HG02571 (cell line): ENCODE results near the gene SPTA1.

Source experiments
- ATAC-seq: cut with Tn5 transposase; IDR thresholded peaks from one replicate; pipeline ENCODE4 v1.9.1; 2021; ENCODE audit warnings: mild to moderate bottlenecking, moderate library complexity; ENCODE audit not compliant: unreplicated experiment

SPTA1 gene

GRCh38 chr1:158687037-158687436, 522 bp upstream of the SPTA1 start:
- no peak for ATAC-seq

- ATAC-seq = no peak
Observed at GRCh38 chr1:158685085-158685484, 1.4 kb downstream of the SPTA1 start.

DNA sequence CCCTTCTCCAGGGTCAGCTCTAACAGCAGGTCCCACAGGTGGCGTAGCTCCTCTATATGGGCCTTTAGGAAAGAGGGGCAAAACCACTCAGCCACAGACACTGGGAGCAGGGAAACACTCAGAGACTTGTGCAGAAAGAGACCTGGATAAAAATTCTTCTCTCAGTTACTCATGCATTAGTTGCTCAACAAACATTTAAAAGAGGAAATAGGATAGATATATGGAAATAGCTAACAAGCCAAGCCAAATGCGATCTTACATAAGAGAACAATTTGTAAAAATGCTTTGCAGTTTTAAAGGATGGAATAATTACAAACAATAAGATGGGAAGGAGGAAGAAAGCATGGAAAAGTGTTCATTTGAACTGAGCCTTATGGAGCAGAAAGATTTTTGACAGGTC, 4.9 kb downstream of the SPTA1 start:
- no peak for ATAC-seq

DNA sequence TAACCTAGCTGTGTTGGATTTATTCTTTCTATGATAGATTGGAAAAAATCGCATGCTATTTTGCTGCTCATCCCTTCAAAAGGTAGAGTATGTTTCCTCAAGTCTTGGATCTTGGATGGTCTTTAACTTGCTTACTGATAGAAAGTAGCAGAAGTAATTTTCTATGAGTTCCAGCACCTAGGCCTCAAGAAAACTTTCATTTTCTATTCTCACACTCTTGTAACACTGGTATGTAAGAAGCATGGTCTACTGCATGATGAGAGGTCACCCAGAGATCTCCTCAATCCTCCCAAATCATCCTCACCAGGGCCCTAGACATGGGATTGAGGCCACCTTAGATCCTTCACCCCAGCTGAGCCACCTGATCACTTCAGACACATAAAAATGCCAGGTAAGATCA, 7.2 kb downstream of the SPTA1 start:
- no peak for ATAC-seq

DNA sequence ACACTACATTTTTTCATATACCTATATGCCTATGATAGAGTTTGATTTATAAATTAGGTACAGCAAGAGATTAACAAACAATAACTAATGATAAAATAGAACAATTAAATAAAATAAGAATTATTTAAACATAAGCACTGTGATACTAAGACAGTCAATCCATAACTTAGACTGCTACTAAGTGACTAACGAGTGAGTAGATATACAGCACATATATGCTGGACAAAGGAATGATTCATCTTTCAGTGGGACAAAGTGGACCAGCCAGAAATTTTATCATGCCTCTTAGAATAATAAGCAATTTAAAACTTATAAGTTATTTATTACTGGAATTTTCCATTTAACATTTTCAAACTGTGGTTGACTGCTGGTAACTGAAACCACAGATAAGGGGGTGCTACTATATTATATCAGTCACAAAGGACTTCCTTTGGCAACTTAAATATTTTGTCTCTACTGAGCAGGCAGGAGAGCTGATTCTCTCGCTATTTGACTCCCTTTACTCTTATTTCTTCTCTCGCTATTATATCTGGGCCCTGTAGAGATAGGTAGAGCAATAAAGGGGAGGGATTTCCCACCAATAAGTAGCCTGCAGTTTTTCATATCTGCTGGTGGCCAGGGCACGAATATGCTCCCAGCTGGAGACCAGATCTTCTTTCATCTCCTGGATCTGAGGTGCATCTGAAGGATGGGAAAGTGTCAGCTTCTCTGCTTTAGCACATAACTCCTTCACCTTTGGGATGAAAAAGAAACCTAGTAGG, 10.8 kb downstream of the SPTA1 start:
- ATAC-seq = no peak

DNA sequence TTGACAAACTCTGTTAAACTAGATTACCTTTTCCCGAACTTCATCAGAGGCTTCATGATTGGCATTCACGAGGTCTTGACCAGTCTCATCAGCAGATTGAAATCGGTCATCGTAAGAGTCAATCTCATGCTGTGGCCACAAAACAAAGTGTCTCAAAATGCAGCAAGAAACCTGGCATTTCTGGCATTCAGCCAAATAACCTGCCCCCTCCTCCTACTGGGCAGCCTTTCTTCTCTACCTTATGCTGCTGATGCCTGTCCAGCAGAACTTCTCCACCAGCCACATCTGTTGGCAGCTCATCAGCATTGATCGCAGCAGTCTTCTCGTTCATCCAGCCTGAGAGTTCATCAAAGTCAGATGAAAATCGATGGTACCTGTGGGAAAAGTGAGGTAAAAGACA, 12.2 kb downstream of the SPTA1 start:
- ATAC-seq = no peak

- ATAC-seq = no peak
Observed at GRCh38 chr1:158666037-158666436, 20.5 kb downstream of the SPTA1 start.

DNA sequence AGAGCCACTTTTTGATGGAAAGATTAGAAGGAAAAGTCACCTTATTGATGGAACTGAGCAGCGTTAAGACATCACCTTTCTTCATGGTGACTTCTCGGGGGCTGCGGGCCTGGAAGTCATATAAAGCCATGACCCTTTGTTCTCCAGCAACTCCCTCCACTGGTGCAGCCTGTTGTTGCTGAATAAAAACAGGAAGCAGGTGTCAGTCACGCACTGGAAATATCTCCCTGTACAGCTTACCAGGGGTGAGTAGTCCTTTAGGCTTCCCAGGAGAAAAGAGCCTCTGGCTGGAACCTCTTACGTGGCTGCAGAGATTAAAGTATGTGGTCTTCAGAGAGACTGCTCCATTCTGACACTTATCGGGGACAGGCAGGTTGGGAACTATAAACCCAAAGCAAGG, 31.9 kb downstream of the SPTA1 start:
- ATAC-seq = no peak

- no peak for ATAC-seq
Observed at GRCh38 chr1:158654086-158654485, 32.4 kb downstream of the SPTA1 start.

- no peak for ATAC-seq
Observed at GRCh38 chr1:158652721-158653334, 33.7 kb downstream of the SPTA1 start.

DNA sequence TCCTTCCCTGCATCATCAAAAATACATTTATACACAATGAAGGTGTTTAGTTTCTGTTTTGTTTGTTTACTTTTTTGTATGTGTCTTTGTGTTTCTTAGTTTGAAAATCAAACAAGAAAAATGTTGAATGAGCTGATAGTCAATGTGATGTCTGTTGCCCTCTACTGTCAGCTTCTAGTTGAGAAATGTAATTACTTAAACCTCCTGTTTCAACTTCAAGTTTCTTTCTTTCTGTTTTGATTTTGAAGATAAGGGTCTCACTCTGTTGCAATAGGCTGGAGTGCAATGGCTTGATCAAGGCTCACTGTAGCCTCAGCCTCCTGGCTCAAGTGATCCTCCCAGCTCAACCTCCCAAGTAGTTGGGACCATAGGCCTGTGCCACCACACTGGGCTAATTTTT, 37.5 kb downstream of the SPTA1 start:
- no peak for ATAC-seq

DNA sequence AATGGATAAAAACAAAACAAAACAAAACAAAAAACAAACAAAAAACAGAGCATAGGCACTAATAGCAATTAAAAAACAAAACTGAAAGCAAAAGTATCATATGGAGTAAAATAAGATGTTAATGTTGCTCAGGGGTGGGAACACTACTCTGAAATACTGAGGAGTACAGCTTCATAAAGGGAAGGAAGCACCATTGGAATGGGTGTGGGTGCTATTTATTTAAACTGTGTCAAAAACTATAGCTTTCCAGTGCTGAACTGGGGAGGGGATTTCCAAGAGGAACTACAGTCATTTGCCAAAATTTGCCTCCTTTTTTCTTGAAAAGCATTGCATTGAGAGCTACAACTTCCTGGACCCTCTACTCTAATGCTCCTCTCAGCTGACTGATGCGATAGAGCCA, 40.0 kb downstream of the SPTA1 start:
- ATAC-seq = no peak

DNA sequence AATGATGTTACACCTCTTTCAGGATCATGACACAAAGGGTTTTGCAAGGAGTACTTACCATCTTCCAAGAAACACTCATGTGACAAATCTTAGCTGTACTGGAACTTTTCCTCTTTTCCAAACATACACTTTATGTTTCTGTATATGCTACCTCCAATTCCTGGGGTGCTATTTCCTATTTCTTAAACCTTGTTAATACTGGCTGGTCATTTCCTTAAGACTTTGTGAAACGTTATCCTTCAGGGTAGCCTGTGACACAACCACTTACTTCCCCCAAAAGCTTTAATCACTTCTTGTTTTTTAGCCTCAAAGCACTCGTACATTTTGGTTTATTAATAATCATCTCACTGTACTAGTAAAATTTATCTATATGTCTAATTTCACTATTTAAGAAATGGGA, 42.1 kb downstream of the SPTA1 start:
- ATAC-seq = no peak

- ATAC-seq = no peak
Observed at GRCh38 chr1:158638904-158639303, 47.6 kb downstream of the SPTA1 start.

DNA sequence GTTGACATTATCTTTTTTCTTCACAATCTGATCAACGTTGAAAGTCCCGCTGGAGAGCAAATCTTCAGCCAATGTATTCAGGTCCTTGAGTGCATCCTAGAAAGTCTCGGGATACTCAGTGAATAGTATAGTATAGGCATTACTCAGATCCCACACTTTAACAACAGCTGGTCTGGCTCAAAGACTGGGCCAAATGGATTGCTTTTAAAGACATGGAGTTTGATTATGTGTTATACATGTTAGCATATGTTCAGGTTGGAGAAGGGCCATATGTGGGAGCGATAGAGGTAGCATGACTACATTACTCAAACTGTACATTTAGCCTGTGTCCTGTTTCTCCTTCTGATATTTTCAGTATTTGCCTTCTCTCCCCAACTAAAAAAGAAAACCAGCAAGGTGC, 48.4 kb downstream of the SPTA1 start:
- no peak for ATAC-seq

DNA sequence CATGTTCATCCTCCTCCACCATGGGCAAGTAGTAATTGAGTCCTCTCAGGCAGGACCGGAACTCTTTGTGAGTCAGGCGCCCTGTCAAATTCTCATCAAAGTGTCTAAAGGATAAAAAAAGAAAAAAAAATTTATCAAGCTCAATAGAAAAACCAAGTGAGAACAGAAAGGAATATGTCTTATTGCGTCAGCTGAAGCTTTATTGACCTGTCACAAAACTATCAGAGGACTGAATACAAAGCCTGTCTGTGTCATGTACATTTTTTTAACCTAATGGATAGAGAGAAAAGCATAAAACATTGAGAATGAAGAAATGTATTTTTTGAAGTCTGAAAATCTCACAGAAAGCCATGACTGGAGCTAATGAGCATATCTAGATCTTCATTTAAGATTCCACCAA, 72.8 kb downstream of the SPTA1 start:
- ATAC-seq = no peak

DNA sequence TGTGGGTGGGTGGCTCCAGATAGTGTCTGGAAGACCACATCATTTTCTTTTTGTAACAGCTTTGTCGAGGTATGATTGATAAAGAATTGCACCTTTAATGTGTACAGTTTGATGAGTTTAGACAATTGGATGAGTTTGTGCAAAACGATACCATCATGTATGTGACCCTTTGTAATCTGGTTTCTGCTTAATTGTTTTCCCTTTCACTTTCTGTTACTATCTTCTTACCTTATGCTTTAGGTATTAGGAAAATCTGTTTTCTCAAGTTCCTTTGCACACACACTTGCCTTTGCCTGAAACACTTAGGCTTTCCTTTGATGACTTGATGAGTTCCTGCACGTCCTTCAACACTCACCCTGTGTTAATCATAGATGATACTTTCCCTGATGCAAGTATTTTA, 74.6 kb downstream of the SPTA1 start:
- no peak for ATAC-seq

GRCh38 chr1:158607296-158607695, 79.2 kb downstream of the SPTA1 start:
- ATAC-seq = no peak

DNA sequence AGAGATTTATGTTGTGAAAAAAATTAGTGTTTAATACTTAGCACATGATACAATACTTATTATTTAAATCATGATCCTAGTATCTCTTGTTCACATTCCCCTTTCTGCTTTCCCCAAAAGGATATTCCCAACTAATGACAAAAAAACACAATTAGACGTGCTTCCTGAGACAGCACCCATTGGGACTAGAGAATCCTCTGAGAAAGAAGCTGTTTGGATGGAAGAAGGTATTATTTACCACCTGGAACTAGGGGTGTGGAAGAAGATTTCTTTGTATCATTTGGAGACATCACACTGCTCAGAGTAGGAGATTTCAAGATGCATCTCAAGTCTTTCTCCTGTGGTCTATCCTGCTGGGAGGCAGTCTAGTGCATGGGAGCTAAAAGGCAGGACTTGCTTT, 81.5 kb downstream of the SPTA1 start, which contains the start of gene OR10Z1:
OR10Z1 (plus strand) TSS at position 301 of the 400 bp plus-strand sequence. CDS start 1,171 bp downstream, outside the sequence.
- no peak for ATAC-seq

GRCh38 chr1:158600735-158601134, 85.8 kb downstream of the SPTA1 start:
- no peak for ATAC-seq

DNA sequence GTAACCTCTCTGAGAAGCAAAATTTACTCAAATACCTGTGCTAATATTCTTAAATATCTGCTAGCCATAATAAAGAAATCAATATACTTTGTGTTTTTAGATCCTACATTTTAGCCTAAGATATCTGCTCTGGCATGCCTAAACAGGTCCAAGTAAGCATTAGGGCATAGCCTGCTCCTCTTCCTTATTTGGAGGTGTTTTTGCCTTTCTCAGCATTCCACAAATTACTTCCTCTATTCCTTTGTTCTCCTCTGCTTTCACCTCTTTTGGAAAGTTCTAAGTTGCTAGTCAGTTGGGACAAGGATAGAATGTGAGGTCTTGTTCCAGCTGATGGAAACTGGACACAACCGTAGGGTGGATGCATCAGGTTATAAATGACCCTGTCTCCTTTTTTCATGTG, 99.6 kb downstream of the SPTA1 start:
- ATAC-seq = no peak

DNA sequence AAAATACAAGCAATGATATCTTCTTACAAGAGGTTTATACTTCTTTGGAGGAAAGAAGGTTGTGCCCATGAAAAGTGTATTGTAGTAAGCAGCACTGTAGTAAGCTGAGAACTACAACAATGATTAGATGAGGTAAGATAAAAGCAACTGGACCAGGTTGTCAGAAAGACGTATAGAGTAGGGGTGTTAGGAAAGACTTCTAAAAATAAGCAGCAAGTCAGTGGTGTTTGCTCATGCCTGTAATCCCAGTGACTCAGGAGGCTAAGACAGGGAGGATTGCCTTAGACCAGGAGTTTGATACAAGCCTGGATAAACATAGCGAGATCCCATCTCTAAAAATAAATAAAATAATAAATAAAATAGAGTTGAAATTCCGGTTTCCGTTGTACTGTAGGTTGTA, 102.6 kb downstream of the SPTA1 start:
- ATAC-seq = no peak

- no peak for ATAC-seq
Observed at GRCh38 chr1:158579733-158580132, 106.8 kb downstream of the SPTA1 start, which contains the start of gene OR10X1. Gene OR10X1 (minus strand): TSS chr1:158579899. CDS start chr1:158579899, 0 bp downstream.
